Fibroblast of skin of scalp (primary cell): ENCODE results near the gene PGGHG.
"Not testable (repeated sequence)": the region's sequence is repeated elsewhere in the genome, so short reads cannot be mapped to it uniquely, and the experiment has no call there.

Experiments
- DNase-seq: peaks from one replicate; pipeline ENCODE4 v3.0.0-alpha.2; 2013

The PGGHG gene

DNA sequence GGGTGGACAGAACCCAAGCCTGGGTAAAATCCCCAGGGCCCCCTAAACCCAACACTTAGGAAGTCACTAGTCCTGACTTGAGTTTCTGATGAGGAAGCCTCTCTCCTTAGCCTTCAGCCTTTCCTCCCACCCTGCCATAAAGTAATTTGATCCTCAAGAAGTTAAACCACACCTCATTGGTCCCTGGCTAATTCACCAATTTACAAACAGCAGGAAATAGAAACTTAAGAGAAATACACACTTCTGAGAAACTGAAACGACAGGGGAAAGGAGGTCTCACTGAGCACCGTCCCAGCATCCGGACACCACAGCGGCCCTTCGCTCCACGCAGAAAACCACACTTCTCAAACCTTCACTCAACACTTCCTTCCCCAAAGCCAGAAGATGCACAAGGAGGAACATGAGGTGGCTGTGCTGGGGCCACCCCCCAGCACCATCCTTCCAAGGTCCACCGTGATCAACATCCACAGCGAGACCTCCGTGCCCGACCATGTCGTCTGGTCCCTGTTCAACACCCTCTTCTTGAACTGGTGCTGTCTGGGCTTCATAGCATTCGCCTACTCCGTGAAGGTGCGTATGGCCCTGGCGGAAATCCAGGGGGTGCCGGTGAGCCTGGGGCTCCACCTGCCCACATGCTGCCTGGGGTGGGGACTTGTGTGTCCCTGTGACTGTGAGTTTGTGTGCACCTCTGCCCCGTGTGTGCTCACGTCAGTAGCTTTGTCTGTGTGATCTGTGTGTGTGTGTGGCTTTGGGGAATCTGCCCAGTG lies 25.0 kb downstream of the PGGHG start, which contains the start of gene IFITM1:
TSS of gene IFITM1 (plus strand) at position 254 of the 767 bp plus-strand sequence. CDS start at position 385, 131 bp downstream.
- peak; percentile 78 for DNase-seq

DNA sequence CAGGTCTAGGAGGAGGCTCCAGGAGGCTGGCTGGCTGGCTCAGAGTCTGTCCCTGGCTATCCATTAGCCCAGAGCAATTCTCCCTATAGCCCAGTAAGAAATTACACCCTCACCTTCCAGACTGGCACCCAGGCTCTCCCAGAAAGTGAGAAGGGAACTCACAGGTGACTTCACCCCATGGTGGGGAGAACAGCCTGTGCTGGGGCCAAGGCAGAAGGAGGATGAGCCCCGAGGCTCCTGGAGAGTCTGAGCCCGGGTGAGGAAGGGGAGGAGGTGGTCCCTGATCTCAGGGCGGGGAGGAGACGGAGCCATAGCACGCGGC lies 25.6 kb downstream of the PGGHG start:
- DNase-seq = not testable (repeated sequence)

DNA sequence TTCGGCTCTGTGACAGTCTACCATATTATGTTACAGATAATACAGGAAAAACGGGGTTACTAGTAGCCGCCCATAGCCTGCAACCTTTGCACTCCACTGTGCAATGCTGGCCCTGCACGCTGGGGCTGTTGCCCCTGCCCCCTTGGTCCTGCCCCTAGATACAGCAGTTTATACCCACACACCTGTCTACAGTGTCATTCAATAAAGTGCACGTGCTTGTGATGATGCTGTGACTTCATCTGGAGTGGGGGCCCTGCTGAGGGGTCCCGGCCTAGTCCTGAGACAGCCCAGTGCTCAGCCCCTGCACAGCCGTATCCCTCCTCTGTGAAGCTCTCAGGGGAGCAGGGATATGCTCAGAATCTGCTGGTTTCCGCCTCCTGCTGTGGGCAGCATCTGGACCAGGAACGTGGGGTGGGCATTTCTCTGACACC lies 26.1 kb downstream of the PGGHG start:
- no peak for DNase-seq

DNA sequence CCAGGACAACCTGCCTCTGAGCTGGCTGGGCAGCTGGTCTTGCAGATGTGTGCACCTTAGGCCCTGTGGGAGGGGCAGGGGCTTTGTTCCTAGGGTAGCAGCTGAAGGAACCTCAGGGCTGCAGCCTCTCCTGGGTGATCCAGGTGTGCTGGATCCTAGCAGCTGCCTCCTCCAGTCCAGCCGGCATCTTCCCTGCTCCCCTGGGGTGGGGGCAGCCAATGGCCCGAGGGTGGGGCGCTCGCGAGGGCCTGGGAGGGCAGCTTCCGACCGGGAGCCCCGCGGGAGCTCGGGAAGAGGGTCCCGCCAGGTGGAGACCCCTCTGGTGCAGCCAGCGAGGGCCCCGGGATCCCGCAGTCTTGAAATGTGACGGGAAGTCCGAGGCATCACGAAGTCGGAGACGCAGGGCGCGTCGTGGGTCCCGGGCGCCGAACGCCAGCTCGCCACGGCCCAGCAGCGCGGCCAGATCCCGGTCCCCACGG lies 26.6 kb downstream of the PGGHG start:
- no peak for DNase-seq

DNA sequence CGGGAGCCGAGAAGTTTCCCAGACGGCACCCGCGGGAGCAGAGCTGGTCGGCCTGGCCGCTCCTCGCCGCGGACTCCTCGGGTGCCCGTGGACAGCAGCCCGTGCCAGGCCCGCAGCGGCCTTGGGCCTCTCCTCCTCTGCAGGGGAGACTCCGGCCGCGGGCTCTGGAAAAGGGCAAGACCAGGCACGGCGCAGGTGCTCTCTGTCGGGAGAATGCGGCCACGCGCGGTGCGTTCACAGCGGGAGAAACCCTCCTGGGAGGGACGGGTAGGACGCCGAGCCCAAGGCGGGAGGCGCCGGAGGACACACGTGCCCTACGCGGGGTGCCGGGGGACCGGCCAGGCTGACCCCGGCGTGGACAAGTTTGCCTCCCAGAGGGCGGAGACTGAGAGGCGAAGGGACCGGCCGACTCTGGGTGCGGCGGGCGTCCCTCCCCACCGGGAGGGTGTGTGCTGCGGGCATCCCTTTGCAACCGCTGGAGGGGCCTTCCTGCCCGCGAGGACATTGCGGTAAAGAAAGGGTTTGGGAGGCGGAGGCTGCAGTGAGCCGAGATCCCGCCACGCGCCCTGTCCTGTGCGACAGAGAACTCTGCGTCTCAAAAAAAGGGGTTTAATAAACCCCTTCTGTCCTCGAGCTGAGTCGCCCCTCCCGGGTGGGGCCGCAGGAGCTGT lies 27.2 kb downstream of the PGGHG start:
- DNase-seq = no peak

DNA sequence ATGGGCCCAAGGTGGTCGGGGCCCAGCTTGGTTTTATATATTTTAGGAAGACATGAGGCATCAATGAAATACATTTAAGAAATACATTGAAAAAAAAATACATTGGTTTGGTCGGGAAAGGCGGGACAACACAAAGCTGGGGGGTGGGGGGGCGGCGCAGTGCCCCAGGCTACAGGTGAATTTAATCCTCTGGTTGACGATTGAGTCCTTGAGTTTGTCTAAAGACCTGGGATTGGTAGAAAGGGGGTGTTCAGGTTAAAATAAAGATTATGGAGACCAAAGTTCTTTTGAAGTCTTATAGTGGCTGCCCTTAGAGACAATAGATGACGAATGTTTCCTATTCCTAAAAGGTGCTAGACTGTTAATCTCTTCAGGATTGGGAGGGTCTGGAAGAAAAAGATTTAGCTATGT lies 28.0 kb downstream of the PGGHG start:
- no peak for DNase-seq

DNA sequence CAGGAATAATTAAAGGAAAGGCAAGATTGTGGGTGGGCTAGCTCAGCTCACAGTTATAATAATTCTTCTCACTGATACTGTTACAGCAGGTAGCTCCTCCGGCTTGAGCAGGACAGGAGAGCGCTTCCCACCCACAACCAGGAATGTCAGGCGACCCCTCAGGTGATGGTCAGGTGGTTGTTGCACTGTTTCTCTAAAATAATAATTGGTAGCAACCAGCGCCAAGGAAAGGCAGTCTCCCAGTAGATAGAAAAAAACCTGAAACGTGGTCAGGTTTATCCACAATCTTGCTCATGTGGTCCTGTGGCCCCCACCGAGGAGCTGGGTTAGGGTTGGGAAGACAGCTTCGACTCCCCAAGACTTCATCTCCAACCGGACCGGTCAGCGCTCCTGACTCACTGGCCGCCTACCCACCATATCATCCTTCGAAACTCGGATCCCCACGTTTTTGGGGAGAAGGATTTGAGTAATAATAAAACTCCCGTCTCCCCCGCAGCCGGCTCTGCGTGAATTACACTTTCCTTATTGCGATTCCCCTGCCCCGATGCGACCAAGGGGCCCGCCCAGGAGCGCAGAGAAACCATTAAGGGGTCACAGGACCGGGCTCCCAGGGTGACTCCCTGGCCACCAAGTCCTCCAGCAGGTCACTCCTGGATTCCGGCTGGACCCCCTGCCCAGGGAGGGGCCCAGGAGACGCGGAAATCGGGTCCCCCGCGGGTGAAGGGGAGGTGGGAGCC lies 28.9 kb downstream of the PGGHG start:
- not testable (repeated sequence) for DNase-seq

DNA sequence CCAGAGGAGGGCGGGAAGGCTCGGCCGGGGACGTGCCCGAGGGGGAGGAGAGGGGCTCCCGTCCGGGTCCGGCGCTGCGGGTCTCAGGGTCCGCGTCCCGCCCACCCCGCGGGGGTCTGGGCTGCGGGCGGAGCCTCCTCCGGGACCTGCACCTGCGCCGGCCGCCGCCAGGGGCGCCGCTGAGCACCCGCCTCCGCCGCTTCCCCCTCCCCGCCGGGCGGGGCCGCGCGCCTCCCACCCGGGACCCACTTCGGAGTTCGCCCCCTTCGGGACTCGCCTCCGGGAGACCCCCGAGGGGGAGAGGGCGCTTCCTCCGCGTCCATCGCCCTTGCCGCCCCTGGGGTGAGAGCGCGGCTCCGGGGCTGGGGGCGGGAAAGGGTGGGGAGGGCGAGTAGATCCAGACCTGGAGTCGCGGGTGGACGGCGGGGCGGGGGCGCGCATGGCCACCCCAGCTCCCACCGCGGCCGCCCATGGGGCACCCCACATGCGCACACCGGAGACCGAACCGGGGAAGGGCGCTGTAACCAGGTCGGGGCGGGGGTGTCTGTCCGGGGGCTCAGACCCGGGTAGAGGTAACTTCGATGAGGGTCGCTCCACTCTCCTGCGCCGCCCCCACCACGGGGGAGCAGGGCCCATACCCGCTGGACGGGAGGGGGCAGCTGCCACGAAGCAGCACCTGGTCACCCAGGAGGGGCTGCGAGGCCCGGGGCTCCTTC lies 29.6 kb downstream of the PGGHG start:
- DNase-seq = not testable (repeated sequence)

DNA sequence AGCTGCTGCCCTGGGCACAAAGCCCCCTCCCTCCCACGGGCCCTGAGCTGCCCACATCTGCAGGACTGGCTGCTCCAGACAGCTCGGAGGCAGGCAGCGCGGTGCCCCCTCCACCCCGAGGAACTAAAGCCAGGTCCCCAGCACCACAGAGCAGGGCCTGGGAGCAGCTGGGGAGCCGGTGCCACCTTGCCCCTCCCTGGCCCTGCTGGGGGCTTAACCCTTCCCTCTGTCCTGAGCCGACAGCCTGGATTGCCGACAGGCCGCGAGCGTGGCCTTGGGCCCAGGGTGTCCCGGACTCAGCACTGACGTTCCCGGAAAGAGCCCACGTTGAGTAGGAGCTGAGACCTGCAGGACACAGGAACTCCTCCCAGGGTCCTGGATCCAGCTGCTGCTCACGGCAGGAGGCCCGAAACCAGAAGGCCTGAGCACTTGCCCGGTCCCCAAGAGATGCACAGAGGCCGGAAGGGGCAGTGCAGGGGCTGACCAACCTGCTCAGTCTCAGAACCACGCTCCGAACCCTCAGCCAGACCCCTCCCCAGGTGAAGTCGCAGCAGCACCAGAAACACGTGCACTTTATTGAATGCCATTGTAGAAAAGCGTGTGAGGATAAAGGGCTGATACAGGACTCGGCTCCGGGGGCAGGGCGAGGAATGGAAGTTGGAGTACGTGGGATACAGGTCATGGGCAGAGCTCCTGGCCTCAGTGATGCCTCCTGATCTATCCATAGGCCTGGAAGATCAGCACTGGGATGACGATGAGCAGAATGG lies 30.4 kb downstream of the PGGHG start:
- DNase-seq = not testable (repeated sequence)

DNA sequence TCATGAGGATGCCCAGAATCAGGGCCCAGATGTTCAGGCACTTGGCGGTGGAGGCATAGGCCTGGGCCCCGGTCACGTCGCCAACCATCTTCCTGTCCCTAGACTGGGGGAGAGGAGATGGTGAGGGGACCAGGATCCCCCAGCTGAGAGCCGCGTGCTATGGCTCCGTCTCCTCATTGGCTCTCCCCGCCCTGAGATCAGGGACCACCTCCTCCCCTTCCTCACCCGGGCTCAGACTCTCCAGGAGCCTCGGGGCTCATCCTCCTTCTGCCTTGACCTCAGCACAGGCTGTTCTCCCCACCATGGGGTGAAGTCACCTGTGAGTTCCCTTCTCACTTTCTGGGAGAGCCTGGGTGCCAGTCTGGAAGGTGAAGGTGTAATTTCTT lies 31.0 kb downstream of the PGGHG start:
- DNase-seq = not testable (repeated sequence)

DNA sequence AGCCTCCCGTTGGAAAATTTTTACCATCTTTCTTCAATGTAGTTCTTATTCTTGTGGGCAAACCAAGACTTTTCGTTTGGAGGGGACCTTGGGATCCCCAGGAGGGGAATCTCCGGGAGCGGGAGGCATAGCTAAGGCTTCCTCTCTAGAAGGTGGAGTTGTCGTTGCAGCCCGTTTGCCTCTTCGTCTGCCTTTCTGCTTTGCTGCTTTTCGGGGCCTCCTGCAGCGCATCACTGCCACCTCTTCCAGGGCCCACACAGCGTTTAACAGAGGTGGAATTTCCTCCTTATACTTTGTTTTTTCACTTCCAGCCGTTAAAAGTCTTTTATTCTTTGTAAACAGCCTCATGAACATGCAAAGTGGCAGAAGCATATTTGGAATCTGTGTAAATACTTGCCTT lies 35.2 kb downstream of the PGGHG start:
- no peak for DNase-seq

DNA sequence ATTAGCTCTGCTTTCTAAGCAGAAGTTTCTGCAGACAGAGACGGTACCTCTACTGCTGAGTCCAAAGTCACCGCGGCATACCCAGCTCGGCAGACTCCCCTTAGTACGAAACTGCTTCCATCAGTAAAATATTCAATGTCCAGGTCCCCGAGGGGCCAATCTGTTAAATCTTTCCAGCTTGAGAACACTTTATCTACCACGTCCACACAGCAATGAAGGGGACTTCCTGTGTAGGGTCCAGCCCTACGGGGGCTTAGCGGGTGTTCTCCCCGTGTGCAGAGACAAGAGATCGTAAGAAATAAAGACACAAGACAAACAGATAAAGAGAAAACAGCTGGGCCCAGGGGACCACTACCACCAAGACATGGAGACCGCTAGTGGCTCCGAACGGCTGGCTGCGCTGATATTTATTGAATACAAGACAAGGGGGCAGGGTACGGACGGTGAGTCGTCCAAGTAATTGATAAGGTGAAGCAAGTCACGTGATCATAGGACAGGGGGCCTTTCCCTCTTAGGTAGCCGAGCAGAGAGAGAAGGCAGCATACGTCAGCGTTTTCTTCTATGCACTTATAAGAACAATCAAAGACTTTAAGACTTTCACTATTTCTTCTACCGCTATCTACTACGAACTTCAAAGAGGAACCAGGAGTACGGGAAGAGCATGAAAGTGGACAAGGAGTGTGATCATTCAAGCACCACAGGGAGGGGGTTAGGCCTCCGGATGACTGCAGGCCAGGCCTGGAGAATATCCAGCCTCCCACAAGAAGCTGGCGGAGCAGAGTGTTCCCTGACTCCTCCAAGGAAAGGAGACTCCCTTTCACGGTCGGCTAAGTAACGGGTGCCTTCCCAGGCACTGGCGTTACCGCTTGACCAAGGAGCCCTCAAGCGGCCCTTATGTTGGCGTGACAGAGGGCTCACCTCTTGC lies 35.9 kb downstream of the PGGHG start:
- not testable (repeated sequence) for DNase-seq

DNA sequence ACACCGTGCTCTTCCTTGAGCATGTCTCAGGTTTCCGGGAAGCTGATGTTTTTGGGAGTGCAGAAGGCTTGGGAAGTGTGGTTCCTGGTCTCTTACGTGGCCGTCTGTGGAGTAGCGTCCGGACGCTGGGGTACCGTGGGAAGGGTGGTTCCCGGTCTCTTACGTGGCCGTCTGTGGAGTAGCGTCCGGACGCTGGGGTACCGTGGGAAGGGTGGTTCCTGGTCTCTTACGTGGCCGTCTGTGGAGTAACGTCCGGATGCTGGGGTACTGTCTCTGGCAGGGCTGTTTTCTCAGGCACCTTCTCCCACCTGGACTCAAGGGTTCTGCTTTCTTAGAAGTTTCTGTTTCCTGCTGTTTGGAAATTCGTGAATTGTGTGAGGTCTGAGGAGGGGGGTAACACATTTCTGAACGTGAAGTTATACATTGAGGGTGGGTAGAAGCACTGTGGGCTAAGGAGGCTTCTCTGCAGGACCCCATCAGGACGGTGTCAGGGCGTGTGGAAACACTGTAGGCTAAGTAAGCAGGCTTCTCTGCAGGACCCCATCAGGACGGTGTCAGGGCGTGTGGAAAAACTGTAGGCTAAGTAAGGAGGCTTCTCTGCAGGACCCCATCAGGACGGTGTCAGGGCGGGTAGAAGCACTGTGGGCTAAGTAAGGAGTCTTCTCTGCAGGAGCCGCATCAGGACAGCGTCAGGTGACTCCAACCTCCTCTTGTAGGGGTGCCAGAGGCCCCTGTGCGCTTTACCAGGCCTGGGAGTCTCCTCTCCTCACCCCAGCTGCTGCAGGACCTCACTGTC lies 37.1 kb downstream of the PGGHG start:
- DNase-seq = no peak

DNA sequence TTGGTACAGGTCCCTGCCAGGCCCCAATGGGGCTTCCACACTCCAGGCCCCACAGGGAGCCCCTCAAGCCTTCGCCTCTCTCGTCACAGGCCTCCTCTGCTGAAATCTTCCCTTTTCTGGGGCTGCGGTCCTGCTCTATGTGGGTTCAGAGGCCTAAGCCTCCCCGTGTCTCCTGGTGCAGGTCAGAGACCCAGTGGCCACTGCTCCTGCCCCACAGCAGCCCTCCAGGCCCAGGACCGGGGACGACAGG lies 37.6 kb downstream of the PGGHG start:
- no peak for DNase-seq

DNA sequence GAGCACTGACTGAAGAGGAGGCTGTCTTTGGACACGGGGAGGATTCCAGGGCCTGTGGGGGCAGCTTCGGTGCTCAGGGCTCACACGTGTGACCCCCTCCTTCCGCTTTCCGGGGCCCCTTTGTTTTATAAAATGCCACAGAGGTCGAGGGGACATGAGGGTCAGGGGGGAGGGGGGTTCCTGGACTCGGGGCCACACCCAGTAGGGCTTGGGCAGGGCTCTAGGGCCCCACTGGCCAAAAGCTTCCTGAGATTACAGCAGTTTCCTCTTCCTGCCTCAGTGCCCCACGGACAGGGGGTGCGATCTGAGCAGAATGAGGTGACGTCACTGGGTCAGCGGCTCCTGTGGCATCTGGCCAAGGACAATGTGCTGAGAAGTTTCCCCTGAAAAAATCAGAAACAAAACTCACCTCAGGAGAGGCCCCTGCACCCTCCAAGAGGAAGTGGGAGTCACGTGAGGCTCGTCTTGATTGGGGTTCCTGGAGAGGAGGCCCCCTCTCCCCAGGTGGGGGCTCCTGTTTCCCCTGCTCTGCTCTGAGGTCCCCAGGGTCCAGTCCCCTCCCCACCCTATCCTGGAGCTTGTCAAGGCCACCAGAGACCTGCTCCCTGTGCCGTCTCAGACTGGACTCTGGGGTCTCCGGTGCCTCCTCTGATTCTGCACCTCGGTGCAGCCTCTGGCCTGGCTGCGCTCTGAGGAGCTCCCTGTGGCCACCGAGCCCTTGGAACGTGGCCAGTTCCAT lies 38.1 kb downstream of the PGGHG start:
- peak; percentile 31 for DNase-seq

DNA sequence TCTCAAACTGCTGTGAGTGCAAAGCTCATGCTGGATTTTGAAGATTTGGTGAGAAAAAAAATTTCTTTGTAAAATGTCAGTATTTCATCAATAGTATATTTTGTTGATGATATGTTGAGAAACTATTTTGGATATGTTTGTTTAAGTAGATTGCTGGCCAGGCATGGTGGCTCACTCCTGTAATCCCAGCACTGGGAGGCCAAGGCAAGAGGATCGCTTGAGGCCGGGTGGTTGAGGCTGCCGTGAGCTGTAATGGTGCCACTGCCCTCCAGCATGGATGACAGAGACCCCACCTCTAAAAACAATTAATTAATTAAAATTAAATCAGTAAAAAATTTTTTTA lies 38.6 kb downstream of the PGGHG start:
- DNase-seq = peak; percentile 36

DNA sequence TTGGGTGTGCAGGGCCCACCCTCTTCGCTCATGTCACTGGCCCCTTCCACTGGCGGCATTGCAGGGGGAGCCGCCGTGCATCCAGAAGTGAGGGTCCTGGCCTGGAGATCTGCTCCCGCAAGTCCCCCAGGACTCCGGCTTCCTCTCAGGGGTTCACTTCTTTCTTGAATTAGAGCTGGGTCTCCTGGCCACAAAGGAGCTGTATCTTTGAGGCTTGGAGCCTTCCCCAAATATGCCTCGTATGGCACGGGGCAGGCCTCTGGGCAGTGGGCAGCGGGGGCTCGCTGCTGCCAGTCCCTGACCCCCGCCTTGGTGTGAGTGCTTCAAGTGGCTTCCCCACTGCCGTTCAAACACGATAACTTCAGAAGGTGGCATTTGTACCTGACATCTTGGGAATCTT lies 39.1 kb downstream of the PGGHG start:
- no peak for DNase-seq

DNA sequence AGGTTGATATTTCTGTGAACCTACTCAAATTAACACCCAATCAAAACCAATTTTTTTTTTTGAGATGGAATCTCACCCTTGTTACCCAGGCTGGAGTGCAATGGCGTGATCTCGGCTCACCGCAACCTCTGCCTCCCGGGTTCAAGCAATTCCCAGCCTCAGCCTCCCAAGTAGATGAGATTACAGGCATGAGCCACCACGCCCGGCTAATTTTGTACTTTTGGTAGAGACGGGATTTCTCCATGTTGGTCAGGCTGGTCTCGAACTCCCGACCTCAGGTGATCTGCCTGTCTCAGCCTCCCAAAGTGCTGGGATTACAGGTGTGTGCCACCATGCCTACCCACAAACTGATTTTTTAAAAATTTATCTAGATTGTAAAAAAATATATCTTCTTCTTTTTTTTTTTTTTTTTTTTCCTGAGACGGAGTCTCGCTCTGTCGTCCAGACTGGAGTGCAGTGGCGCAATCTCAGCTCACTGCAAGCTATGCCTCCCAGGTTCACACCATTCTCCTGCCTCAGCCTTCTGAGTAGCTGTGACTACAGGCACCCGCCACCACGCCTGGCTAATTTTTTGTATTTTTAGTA lies 39.7 kb downstream of the PGGHG start:
- not testable (repeated sequence) for DNase-seq

DNA sequence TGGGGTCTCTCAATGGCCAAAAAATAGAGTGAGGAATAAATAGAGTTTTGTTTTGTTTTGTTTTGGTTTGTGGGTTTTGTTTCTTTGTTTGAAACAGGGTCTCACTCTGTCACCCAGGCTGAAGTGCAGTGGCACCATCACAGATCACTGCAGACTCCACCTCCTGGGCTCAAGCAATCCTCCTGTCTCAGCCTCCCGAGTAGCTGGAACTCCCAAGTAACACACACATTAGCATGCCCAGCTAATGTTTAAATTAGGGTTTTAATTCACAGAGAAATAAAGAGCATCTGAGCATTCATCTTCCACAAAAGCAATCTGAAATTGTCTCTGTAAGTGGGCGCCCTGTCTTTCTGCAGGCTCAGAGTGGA lies 40.9 kb downstream of the PGGHG start:
- DNase-seq = no peak
